Measurements from ENCODE around the gene RAB33A. TPM values are rescaled to one million over a fixed set of nuclear protein-coding genes. Genes with fewer than 3 reads are reported as not detected.
A peak's percentile ranks its signal among the peaks of the same experiment; 100 is the strongest.

RAB33A gene
- total RNA-seq: 16.7 and 18.5 TPM in 2 replicates
- long read RNA-seq, transcript RAB33A-201 (2 exons, 1,258 nt): major isoform, 16 of 16 reads
- long read RNA-seq, partial matches to known transcripts: 0 of 16 reads
- long read RNA-seq, other reads (novel, unspliced or antisense): 0 of 16 reads

DNA sequence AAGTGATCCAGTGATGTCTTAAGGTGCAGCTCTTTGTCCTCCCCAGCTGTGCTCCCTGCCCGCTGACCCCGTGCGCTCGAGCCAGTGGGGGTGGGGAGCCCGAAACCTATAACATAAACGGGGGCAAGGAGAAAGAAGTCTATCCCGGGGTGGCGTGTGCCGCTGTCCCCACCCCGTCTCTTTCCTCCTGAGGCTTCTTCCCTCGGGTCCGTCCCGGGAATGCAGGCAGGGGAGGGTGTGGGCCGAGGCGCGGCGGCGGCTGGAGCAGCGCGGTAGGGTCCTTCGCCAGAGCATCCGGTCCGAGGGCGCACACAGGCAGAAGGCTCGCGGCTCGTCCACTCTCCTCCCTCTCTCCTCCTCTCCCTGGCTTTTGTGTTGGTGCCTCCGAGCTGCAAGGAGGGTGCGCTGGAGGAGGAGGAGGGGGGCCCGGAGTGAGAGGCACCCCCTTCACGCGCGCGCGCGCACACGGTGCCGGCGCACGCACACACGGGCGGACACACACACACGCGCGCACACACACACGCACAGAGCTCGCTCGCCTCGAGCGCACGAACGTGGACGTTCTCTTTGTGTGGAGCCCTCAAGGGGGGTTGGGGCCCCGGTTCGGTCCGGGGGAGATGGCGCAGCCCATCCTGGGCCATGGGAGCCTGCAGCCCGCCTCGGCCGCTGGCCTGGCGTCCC lies at the start of gene RAB33A:
Gene RAB33A, plus strand, starts transcription at position 517 of the 681 bp plus-strand sequence. Its CDS starts 101 bp downstream, at position 618.
- DNase-seq (ENCODE audit: low read depth, low spot score): peak; percentile 23
- H3K9me3 Mint-ChIP-seq: no peaks in the 10 kb centered on the region
- peak within 1 kb of the TSS; percentile 97 for H3K4me3 Mint-ChIP-seq
- no peaks in the 10 kb centered on the region for H3K27me3 Mint-ChIP-seq (ENCODE audit: low read depth)
- peaks cover 2% of the 10 kb centered on the region for H3K36me3 Mint-ChIP-seq (ENCODE audit: low read depth)
- TF ChIP-seq, protein P1, sequence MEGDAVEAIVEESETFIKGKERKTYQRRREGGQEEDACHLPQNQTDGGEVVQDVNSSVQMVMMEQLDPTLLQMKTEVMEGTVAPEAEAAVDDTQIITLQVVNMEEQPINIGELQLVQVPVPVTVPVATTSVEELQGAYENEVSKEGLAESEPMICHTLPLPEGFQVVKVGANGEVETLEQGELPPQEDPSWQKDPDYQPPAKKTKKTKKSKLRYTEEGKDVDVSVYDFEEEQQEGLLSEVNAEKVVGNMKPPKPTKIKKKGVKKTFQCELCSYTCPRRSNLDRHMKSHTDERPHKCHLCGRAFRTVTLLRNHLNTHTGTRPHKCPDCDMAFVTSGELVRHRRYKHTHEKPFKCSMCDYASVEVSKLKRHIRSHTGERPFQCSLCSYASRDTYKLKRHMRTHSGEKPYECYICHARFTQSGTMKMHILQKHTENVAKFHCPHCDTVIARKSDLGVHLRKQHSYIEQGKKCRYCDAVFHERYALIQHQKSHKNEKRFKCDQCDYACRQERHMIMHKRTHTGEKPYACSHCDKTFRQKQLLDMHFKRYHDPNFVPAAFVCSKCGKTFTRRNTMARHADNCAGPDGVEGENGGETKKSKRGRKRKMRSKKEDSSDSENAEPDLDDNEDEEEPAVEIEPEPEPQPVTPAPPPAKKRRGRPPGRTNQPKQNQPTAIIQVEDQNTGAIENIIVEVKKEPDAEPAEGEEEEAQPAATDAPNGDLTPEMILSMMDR (conservative IDR thresholded peaks at IDR 0.05): no peak
- peaks cover 48% of the 10 kb centered on the region for H3K4me1 Mint-ChIP-seq
- H3K27ac Mint-ChIP-seq (ENCODE audit: unreplicated experiment): peak within 1 kb of the TSS; percentile 98

DNA sequence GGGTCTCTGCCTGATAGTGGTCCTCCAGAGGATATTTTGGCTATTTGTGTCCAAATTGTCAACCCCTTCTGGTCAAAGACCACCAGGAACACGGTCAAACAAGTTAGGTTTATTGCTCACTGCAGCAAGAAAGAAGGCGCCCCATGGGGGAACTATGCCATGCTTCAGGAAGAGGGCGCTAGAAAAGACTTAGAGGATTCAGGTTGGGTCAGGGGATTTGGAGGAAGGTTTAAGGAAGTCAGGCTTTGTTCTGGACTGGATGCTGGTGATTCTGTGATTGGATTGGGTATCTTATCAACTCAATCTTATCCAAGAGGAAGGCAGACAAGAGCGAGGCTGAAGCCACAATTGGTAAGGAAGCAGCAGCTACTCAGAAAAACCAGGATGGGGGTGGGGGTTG lies 47.2 kb upstream of the RAB33A start:
- Mint-ChIP-seq H3K9me3 (peaks cover 3% of the 10 kb centered on the region), H3K4me3 (peak overlapping the region; percentile 12), H3K27ac (ENCODE audit: unreplicated experiment) (no peak overlapping the region), H3K4me1 (peaks cover 3% of the 10 kb centered on the region), H3K27me3 (ENCODE audit: low read depth) (peaks cover 6% of the 10 kb centered on the region), H3K36me3 (ENCODE audit: low read depth) (peaks cover 29% of the 10 kb centered on the region)
- TF ChIP-seq, protein P1 (conservative IDR thresholded peaks at IDR 0.05): no peak
- no peak for DNase-seq (ENCODE audit: low read depth, low spot score)

DNA sequence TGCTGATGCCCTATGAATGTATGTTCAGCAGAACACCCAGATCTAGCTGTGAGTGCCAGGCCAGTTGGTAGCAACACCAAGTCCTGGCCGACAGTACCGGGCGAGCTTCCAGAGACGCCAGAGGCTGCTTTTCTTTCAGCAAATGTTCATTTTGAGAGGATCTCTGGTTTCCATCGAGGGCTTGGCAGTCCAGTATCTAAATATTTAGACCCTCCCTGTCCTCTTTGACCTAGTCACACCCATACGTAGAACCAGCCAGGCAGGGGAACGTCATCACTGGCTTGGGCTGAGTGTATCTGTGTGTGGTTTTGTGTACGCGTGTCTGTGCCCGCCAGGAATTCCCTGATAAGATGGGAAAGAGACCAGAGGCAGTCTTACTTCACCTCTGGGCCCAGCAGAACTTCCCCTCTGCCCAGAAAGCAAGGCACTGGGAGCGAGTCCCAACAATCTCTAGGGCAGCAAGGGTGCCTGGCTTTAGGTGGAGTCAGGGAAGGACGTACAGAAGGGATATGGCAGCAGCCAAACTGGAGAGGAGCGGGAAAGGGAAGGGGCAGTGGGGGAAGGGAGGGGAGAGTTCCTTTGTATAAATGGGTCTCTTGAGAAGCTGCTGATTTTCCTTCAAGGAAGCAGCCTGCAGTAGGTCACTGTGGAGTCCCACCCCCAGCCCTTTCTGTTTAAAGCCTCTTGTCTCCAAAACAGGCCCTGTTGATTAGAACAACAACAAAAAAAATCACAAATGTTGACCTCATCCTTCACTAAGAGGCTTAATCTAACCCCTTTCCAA lies 46.5 kb upstream of the RAB33A start:
- DNase-seq (ENCODE audit: low read depth, low spot score): no peak
- TF ChIP-seq, protein P1 (conservative IDR thresholded peaks at IDR 0.05): no peak
- Mint-ChIP-seq H3K27me3 (ENCODE audit: low read depth) (peaks cover under 1% of the 10 kb centered on the region), H3K36me3 (ENCODE audit: low read depth) (peaks cover 27% of the 10 kb centered on the region), H3K4me1 (peaks cover 1% of the 10 kb centered on the region), H3K4me3 (no peak overlapping the region), H3K27ac (ENCODE audit: unreplicated experiment) (no peak overlapping the region), H3K9me3 (peaks cover 3% of the 10 kb centered on the region)

DNA sequence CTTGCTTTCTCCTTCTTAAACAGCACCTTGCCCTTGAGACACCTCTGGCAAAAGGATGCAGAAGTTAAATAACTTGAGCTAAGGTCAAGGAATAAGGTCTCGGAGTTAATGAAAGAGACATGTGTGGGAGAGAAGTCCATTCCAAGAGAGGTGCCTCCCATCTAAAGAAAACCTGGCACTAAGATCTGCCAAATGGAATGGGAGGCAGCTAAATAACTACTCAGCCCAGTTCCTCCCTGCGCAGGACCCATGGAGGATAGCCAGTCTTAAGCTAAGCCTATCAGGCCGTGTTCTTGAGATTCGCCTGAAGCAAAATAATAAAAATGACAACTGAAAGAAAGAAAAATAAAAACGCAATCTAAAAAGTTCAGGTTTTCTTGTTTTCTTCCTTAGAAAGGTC lies 40.8 kb upstream of the RAB33A start:
- TF ChIP-seq, protein P1 (conservative IDR thresholded peaks at IDR 0.05): no peak
- Mint-ChIP-seq H3K9me3 (peaks cover 3% of the 10 kb centered on the region), H3K4me3 (no peak overlapping the region), H3K36me3 (ENCODE audit: low read depth) (peaks cover 17% of the 10 kb centered on the region), H3K4me1 (no peaks in the 10 kb centered on the region), H3K27me3 (ENCODE audit: low read depth) (no peaks in the 10 kb centered on the region), H3K27ac (ENCODE audit: unreplicated experiment) (no peak overlapping the region)
- DNase-seq (ENCODE audit: low read depth, low spot score): no peak

DNA sequence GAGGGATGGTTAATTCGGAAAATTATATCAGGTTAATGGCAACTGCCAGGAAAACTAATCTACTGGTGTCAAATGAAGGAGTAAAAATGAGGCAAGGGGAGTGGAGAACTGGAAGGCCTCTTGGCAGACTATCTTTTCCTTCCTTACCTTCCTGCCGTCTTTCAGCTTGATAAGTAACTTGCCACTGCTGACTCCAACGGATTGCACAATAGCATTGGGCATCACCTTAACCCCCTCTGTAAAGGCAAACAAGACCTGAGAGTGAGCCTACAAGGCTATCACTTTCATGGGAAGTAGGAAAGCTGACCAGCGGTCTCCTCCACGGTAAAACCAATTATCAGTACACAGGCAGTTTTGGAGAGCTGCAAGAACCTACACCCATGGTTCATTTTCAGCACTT lies 35.3 kb upstream of the RAB33A start:
- Mint-ChIP-seq H3K4me3 (no peak overlapping the region), H3K27ac (ENCODE audit: unreplicated experiment) (no peak overlapping the region), H3K36me3 (ENCODE audit: low read depth) (peaks cover 11% of the 10 kb centered on the region), H3K4me1 (no peaks in the 10 kb centered on the region), H3K27me3 (ENCODE audit: low read depth) (no peaks in the 10 kb centered on the region), H3K9me3 (no peaks in the 10 kb centered on the region)
- TF ChIP-seq, protein P1 (conservative IDR thresholded peaks at IDR 0.05): no peak
- no peak for DNase-seq (ENCODE audit: low read depth, low spot score)
